ENCODE data around the gene CORIN.

CORIN gene

DNA sequence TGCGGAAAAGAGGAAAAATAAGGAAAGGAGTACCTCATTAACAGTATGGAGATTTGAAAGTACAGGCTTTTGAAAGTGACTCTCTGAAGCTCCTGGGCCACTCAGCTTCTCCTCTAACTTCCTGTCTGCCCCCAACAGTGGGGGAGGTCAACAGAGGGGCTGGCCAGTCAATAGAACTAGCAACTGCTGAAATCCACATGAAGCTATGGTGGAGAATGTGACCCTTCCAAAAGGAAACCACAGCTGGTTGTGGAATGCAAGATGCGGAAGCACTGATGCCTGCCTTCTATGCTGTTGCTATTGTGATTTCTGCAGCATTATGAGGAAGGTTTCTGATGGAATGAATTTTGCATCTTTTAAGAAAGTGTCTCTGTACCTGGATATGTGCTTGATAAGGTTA lies 2.4 kb downstream of the CORIN start:
- DNase-seq (ENCODE audit: low spot score), result no peak

DNA sequence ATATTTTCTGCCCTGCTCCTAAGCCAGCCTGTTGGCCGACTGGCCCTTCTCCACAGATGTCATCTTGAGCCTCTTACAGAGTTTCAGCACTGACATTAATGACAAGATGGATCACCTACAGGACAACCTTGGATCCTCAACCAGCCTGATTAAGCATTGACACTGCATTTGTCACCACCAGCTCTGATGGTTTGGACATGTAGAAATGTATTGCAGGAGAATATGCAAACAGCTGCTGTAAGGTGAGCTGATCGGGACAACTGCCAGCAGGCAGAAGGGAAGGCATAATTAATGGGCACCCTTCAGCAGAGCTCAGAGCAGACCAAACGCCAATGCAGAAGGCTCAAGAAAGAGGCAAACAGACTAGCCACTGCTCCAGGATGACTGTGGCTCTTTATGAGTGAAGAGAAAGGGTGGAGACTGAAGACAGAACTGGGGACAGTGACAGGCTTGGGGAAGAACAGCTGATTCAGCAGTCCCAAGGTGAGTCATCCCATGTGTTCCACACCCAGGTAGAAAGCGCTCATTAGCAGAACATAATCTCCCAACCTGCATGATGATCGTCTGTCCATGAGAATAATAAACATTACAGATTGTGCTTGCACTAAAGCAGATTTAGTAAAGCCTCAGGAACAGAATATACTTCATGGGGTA lies 6.7 kb downstream of the CORIN start:
- no peak for DNase-seq (ENCODE audit: low spot score)

DNA sequence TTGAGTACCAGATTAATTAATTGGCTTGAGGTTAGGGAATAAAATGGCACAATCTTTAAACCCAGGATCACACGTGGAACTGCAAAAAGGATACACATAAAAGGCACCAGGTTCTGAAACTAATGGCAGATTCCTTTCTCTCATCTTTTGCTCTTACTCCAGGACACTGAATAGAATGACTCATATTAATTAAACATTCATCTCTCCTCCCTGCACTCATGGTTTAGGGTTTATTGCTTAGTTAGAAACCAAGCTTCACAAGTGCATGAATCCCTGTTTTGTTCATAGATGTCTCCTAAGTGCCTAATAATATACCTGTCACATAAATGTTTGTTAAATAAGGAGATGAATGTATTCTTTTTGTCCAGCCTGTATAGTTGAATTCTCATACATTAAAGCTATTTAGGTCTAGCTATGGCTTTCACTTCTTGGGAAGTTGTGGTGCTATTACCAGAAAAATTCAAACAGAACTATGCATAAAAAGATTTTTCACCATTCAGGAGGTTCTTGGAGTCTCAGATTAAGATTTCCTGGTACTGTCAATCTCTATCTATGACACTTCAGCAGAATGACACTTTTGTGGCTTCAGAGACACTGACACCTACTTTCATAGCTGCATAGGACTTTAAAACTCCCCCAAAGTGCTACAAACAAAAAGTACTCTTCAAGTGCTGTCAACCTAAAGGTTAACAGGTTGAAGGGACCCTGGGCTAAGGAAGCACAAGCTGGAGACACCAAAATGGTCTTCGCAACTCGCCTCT lies 7.4 kb downstream of the CORIN start:
- no peak for DNase-seq (ENCODE audit: low spot score)

DNA sequence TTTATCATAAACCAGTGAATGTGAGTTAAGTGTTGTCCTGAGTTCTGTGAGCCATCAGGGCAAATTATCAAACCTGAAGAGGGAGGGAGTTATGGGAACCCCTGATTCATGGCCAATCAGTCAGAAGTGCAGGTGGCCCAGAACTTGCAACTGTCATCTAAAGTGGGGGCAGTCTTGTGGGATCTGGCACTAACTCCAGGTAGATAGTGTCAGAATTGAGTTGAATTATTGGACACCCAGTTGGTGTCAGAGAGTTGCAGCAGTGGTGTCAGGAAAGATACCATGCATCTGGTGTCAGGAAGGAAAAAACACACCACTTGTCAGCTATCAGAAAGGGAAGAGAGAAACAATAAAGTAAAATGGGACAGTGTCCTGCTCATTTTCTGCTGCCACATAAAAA lies 8.4 kb downstream of the CORIN start:
- no peak for DNase-seq (ENCODE audit: low spot score)

DNA sequence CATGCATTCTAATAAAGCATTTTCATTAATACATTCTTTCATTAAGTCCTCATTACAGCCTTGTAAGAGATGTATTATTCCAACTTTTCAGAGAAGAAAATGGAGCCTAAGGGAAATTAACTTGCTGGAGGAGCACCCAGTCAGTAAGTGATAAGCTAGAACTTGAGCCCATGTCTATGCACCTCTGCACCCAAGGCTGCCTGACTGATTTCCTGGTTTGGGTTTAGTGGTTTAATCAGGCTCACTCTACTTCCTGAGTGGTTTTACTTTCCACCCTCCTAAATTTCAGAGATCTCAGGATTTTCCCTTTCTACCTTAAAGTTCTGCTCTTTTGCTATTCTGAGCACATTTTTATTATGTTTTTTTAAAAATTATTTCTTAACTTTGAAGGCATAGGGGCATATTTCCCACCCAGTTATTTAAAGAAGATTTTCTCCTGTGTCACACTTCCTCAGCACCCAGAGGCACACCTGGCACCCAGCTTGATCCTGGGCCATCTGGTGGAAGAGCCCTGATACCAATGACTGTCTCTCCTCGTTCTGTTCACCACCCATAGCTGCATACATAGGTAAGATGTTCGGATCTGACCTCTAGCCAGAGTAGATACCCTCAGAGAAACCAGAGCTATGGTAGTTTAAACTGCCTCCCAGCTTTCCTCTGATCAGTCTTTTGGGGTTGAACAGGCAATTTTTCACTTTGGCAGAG lies 10.4 kb downstream of the CORIN start:
- DNase-seq (ENCODE audit: low spot score), result no peak

DNA sequence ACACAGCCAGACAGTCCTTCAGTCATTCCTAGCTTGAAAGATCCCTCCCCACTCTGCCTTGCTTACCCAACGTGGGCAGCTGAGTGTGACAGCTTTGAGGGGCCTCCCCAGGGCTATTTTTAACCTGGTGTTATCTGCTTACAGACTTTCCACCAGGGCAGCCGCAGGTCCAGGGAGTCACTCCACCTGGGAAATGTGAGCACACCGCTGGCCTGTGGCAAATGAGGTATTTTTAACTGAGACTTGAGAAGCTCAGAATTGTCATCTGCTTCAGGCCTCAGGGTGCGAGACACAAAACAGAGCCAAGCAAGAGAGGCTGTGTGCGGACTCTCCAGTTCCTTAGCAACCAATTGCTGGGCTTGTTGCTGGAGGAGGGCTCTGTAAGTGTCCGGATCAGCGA lies 13.0 kb downstream of the CORIN start:
- DNase-seq (ENCODE audit: low spot score), result no peak

DNA sequence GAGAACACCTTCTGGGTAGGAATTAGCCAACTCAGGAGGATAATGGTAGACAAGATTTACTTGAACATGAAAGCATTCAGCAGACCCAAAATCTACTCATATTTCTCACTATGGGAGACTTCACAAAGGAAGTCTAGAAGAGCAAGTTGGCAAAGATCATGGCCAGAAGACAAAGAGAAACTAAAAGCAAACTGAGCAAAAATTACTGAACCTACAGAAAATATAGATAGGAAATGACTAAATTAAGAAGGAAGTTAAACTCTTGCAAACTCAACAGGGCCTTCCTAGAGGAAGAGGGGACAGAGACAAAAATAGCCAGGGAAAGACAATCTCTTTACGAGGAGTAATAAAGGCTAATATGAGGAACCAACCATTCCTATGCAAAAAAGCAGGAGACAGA lies 18.7 kb downstream of the CORIN start:
- DNase-seq (ENCODE audit: low spot score), result no peak

DNA sequence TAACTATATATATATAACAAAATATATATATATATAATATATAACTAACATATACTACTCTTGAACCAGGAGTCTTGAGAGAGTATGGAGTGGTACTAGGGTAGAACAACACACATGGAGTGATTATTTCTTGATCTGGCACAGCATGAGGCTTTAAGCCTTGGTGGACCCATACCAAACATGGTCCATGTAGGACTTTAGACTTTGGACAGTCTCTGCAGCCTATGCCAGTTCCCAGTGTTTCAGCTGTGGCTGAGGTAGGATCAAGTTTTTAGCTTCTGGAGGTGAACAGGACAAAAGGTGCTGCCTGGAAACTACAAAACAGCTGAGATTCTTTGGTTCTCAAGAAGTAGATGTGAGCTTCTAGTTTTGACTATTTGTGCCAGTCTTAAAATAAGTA lies 20.6 kb downstream of the CORIN start:
- no peak for DNase-seq (ENCODE audit: low spot score)

DNA sequence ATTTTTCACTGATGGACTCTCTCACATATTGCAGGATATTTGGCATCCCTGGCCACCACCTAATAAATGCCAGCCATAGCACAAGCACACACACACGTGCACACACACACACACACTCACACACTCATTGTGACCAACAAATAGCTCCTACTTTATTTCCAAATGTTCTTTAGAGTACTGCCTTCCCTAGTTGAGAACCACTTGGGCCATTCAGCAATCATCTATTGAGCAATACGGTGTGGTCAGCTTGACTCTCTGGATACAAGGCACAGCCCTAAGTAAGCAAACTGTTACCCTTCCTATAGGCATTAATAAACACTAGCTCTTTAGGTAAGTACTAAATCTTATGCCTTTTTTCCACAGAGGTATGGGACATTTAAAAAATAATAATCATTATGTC lies 21.1 kb downstream of the CORIN start:
- DNase-seq (ENCODE audit: low spot score), result no peak

DNA sequence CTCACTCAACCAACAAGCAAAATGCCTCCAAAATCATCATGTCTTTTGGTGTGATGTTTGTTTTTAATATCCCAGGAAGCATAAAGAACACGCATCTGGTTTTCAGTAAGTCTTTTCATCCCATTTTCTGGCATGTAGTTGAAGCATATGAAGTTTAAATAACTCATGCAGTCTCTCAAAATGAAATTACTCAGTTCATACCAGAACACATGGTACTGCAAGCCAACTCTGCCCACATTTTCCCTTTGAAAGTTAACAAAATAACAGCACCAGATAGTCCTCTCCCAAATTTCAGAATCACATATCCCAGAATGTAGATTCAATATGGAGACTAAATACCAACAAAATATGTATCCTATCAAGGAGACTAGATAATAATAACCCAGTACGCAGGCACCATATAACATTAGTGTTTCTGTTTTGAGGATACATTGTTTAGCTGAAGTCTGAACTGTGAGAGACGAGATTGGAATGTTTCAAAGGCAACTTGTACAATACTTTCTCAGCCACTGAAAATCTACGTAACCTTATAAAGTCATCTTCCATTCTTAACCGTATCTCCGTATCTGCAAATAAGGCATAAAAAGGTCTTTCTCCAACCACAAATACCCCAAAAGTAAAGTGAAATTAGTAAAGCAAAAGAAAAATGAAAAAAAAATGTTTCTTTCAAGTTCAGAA lies 23.1 kb downstream of the CORIN start:
- DNase-seq (ENCODE audit: low spot score), result no peak

DNA sequence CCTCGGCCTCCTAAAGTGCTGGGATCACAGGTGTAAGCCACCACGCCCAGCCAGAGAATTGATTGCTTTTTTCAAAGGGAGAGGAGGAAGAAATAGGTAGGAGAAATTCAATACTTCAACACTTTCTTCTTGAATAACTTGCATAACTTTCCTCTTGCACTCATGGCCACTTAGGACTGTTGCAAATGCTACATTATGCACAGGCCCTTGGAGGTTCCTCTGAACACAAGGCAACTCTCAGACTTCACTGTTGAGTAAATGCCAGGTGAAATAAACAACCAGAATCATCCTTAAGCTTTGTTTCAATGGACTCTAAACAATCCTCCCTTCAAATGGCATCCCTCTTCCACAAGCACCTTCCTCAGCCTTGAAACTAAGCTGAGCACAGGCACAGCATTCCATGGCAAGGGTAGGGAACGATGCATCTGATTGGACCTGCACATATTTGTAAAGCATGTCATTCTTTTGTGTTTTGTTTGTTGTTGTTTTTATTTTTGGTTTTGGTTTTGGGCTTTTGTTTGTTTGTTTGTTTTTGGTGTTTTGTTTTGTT lies 28.1 kb downstream of the CORIN start:
- no peak for DNase-seq (ENCODE audit: low spot score)

DNA sequence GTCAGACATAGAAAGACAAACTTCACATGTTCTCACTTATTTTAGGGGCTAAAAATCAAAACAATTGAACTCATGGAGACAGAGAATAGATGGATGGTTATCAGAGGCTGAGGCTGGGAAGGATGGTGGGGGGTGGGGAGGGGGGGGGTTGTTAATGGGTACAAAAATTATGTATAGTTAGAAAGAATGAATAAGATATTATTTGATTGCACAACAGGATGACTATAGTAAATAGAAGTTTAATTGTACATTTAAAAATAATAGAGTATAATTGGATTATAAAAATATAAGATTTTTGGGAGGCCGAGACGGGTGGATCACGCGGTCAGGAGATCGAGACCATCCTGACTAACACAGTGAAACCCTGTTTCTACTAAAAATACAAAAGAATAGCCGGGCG lies 33.3 kb downstream of the CORIN start:
- DNase-seq (ENCODE audit: low spot score), result no peak

DNA sequence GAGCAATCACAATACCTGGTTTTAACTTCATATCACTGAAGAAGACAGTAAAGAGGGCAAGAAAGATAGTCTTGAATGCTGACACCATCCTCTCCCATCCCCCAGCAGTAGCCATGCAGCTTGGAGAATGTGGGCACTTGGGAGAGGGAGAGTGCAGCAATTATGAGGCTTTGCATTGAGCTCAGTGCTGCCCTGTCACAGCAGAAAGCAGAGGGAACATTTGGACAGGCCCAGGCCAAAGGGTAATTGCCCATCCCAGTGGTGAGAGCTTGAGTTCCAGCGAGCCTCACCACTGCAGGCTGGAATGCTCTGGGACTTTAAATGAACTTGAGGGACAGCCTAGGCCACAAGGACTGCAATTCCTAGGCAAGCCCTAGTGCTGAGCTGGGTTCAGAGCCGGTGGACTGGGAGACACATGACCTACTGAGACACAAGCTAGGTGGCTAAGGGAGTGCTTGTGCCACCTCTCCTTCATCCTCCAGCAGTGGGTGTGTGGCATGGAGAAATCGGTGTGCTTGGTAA lies 36.3 kb downstream of the CORIN start:
- DNase-seq (ENCODE audit: low spot score), result no peak

DNA sequence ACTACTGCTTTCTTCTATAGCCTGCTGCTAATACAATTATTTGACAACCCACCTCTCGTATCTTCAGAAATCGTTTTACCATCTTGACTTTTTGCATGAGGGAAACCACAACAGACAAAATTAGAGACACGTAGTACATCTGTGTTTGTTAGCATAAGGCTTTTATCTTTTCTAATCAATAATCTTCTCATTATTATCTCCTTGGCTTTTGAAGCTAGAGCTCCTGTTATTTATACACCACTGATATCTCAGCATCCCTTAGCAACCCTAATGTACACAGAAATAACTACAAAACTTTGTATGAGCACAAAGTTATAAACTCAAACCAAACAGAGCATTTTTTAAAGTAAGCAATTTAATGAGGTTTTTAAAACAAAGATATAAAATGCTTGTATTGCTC lies 39.7 kb downstream of the CORIN start:
- no peak for DNase-seq (ENCODE audit: low spot score)

DNA sequence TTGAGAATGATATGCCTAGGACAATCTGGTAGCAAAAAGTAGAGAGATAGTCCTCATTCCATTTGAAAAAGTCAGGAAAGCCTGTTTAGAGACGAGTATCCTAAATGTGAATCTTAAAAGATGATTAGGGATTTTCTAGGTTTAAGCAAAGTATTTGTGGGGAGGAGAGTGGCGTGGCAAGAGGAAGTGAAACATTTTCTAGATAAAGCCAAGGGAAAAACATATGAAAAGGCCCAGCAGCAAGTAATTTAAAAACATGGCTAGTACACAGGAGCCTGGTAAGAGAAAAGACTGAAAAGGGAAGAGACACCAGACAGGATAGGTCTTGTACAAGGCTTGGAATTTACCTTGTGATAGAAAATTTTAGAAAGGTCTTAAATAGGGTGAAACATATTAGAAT lies 45.9 kb downstream of the CORIN start:
- DNase-seq (ENCODE audit: low spot score), result no peak

DNA sequence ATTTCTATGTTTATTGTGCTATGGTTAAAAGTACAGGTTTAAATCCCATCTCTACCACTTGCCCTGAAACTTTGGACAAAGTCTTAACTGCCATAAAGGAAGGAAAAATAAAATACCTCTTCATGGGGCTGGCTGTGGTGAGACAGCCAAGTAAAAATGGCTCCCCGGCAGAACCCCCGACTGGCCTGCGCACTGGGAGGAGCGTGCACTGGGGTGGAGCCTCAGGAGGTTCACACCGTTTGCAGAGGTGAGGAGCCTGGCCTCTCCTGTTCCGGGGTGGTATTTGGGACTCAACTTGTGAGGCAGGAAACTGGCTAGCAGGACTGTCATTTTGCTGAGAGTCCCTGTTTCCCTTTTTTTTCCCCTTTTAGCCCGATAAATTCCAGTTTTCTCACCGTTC lies 47.8 kb downstream of the CORIN start:
- DNase-seq (ENCODE audit: low spot score), result no peak

DNA sequence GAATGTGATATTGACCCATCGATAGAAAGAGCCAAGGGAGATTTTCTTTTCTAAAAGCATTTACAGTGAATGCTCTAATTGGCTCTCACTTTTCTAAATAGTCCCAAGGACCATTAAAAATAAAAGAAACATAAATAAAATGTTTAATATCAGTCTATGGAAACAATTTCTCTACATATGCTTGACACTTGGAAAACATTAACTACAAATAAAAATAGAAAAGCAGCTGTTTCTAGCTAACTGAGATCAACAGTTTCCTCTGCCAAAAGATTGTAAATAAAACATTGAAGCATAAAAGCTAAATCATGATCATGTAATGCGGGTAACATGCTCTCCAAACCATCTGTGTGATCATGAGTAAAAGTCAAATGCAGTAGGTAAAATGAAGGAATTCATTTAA lies 49.7 kb downstream of the CORIN start:
- DNase-seq (ENCODE audit: low spot score), result no peak

DNA sequence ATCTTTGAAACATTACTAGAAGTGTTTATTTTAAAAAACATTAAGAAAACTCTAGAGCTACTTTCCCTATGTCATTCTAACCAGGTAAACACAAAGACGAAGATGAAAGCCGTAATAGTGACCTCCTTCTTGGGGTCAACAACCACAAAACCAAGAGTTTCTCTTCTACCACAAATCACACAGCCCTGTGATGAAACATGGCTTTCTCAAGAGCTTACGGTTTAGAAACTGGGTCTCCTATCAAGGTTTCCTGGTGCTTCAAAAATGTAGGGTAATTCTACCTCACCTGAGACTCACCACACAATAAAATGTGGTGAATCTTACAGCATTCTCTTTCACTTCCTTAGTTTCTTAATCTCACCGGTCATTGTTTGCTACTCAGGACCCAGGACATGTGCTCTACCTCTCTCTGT lies 50.9 kb downstream of the CORIN start:
- no peak for DNase-seq (ENCODE audit: low spot score)

DNA sequence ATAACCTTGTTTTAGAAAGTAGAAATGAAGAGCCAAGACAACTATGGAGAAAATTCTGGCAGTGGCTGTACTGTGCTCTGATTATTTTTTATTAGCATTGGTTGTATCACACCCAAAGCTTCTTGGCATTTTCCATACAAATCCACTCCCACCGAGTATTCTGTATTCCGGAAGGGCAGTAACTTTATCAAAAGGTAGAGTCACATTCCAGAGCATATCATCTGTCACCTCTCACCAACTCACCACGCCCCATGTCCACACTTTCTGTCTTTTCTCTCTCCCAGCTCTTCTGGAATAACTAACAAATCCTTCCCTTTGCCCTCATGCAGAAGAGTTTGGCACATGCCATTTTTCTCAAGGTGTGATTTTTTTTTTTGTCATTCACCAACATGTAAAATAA lies 52.7 kb downstream of the CORIN start:
- no peak for DNase-seq (ENCODE audit: low spot score)

DNA sequence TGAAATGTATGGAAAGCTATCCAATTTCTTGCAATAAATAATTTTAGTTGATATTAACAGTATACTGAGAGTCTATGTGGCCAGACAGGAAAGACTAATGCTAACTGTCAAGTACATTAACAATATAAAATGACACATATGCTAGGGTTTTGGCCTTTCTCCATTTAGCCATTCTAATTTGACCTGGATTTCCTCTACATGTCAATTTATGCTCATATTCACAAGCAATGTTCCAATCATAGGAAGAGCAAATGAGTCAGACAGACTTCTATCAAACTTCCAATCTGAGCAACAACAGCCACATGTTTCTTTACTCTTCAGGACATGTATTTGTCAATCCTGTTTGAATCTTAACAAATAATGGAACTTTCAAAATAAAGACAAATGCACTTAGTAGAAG lies 53.6 kb downstream of the CORIN start:
- no peak for DNase-seq (ENCODE audit: low spot score)

DNA sequence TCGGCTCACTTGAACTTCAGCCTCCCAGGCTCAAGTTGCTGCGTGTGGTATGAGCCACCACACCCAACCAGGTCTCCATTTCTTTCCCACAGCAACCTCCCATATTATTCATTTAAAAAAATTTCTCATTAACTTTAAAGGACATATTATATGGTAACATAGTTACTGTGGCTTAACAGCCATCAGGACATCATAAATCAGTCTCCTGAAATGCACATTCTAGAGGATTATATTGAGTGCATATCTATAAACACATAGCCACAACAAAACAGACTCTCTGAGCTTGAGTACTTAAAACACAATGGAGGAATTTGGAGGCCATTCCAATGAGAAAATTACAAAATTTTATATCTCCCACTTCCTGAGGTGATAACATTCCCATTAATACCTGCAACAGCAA lies 61.5 kb downstream of the CORIN start:
- no peak for DNase-seq (ENCODE audit: low spot score)

DNA sequence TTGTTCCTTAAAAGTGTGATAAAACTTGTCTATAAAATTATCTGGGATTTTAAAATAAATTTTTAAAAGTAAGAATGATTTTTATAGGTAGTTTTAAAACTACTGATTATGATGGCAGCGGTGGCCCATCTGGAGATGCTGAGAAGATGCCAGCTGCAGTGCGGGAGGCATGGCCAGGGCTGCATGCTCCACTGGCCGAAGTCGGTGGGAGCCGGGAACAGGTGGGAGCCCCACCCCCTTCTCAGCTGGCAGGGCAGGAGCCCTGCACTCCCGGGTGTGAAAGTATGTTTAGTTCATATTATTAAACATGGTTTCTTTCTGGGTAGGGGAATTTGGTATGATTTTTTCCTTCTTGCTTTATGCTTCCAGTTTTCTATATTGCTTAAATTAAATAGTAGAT lies 63.8 kb downstream of the CORIN start:
- no peak for DNase-seq (ENCODE audit: low spot score)
